A549 (cell line): ENCODE results near the gene VEZT.
A peak's percentile ranks its signal among the peaks of the same experiment; 100 is the strongest.

Experiments
- CTCF ChIP-seq: fragments of >200 bp; sonication (Bioruptor Twin); formaldehyde crosslinking; IDR thresholded peaks from 3 replicates; pipeline ENCODE4 v1.5.1; 2016
- EP300 ChIP-seq, 2 experiments: fragments of >200 bp; sonication (Bioruptor Twin); formaldehyde crosslinking; IDR thresholded peaks; 2 replicates in 1 of 2; 3 replicates in 1 of 2; pipeline ENCODE4 v1.6.1; 2016 to 2017
- PBX3 ChIP-seq: IDR thresholded peaks from 2 replicates; pipeline ENCODE4 v1.6.1; 2012
- POLR2AphosphoS2 ChIP-seq: conservative IDR thresholded peaks from 2 replicates; pipeline ENCODE4 v1.6.1; 2012; ENCODE audit warnings: low read length, improper control_type of control experiment, inconsistent platforms
- TF ChIP-seq, protein P1 (sequence below): fragments of 250-450 bp; sonication (Bioruptor Pico); IDR thresholded peaks from 2 replicates; pipeline ENCODE4 v1.5.0; 2021; ENCODE audit warnings: mild to moderate bottlenecking, moderate library complexity, borderline replicate concordance
- TF ChIP-seq, protein P2 (sequence below): fragments of 450-650 bp; IDR thresholded peaks from 2 replicates; pipeline ENCODE4 v1.6.1; 2014; ENCODE audit warnings: antibody characterized with exemption

DNA sequence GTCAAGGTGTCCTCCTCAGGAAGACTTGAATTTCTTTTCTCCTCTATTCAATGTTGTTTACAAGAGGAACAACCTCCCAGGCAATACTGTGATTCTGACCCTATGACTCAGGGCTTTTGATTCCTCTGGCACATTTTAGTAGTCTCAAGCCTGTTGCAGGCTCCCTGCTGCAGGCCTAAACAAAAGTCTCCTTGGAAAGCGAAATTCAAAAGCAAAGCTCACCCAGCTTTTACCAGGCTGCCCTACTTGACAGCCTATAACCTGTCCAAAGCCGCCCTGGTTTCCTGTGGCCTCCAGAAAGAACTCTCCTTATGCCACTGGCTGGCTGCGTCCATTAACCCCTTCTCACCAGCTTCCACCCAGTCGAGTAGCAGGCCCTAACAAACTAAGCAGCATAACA is 11.9 kb upstream of the VEZT start:
- TF ChIP-seq, protein P1, sequence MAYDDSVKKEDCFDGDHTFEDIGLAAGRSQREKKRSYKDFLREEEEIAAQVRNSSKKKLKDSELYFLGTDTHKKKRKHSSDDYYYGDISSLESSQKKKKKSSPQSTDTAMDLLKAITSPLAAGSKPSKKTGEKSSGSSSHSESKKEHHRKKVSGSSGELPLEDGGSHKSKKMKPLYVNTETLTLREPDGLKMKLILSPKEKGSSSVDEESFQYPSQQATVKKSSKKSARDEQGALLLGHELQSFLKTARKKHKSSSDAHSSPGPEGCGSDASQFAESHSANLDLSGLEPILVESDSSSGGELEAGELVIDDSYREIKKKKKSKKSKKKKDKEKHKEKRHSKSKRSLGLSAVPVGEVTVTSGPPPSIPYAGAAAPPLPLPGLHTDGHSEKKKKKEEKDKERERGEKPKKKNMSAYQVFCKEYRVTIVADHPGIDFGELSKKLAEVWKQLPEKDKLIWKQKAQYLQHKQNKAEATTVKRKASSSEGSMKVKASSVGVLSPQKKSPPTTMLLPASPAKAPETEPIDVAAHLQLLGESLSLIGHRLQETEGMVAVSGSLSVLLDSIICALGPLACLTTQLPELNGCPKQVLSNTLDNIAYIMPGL (CRISPR knock-in tag), result no peak
- TF ChIP-seq EP300 (IDR thresholded peaks at IDR 0.05), result 0 out of 5 replicates have a peak, but pooled peaks of 1 of the 2 experiments have one; percentile 13
- no peak for TF ChIP-seq POLR2AphosphoS2
- TF ChIP-seq CTCF, result no peak
- TF ChIP-seq, protein P2, sequence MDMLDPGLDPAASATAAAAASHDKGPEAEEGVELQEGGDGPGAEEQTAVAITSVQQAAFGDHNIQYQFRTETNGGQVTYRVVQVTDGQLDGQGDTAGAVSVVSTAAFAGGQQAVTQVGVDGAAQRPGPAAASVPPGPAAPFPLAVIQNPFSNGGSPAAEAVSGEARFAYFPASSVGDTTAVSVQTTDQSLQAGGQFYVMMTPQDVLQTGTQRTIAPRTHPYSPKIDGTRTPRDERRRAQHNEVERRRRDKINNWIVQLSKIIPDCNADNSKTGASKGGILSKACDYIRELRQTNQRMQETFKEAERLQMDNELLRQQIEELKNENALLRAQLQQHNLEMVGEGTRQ, result no peak
- no peak for TF ChIP-seq PBX3
